ENCODE measurements around the gene RNFT1.

RNFT1 gene

GRCh38 chr17:59916446-59916845, 48.1 kb downstream of the RNFT1 start:
- no peak for DNase-seq

GRCh38 chr17:59914274-59914854, 50.2 kb downstream of the RNFT1 start:
- DNase-seq = no peak

GRCh38 chr17:59907467-59907866, 57.1 kb downstream of the RNFT1 start:
- no peak for DNase-seq

- DNase-seq = no peak
Measured at GRCh38 chr17:59903455-59903854, 61.1 kb downstream of the RNFT1 start.
